Activated CD4-positive, alpha-beta memory T cell treated with anti-CD3 and anti-CD28 coated beads, Interleukin-2, amount 10 ng/mL, durations not matched to agents 7 days and 5 days (primary cell): ENCODE measurements around the gene AQR. TPM values are rescaled to one million over a fixed set of nuclear protein-coding genes. Genes with fewer than 3 reads are reported as not detected.

Experiments
- CTCF ChIA-PET: fragments of 350-600 bp; sonication (Branson Sonifier 250); formaldehyde crosslinking; loops from one replicate; lab custom pipeline; 2021; ENCODE audit warnings: antibody characterized with exemption, inconsistent platforms; lab: Charles Lee
- POLR2A ChIA-PET: fragments of 350-600 bp; sonication (Branson Sonifier 250); formaldehyde crosslinking; loops from one replicate; lab custom pipeline; 2021; ENCODE audit warnings: antibody characterized with exemption; lab: Charles Lee
- DNase-seq: peaks from one replicate; pipeline ENCODE4 v3.0.0-alpha.2; 2020
- H3K27ac Mint-ChIP-seq: one replicate; pipeline ENCODE4 v1.8.0; 2021; ENCODE audit warnings: mild to moderate bottlenecking, mixed read lengths
- H3K27me3 Mint-ChIP-seq: one replicate; pipeline ENCODE4 v1.8.0; 2021; ENCODE audit warnings: mixed read lengths
- H3K36me3 Mint-ChIP-seq: one replicate; pipeline ENCODE4 v1.8.0; 2021; ENCODE audit warnings: low read depth, mixed read lengths
- H3K4me1 Mint-ChIP-seq: one replicate; pipeline ENCODE4 v1.8.0; 2021; ENCODE audit warnings: mixed read lengths
- H3K4me3 Mint-ChIP-seq: one replicate; pipeline ENCODE4 v1.8.0; 2021; ENCODE audit warnings: mild to moderate bottlenecking, mixed read lengths
- H3K9me3 Mint-ChIP-seq: one replicate; pipeline ENCODE4 v1.8.0; 2021; ENCODE audit warnings: mixed read lengths
- total RNA-seq, 2 experiments: library from RNA; stranded (reverse); gene quantifications; one replicate each; pipeline ENCODE4 v1.2.3, GENCODE V29; 2021

The AQR gene
- total RNA-seq, 2 experiments from 2014 or later: 30.3 to 31.9 TPM

DNA sequence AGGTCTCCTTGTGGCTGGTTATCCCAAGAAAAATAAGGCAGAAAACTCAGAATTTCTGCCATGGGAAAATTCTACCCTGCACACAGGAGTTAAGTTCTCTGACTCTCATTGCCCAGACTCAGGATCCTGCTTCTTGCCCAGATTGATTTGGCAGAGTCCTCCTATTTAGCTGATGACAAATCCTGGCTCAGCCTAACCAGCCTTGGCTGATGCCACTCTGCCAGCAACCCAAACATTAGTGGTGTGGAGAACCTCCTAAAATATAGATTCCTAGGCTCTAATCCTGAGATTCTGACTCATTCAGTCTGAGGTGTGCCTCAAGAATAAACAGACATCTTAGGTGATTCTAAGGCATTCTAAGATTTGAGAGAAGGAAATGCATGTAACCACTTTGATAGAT, 113.6 kb downstream of the AQR start:
- POLR2A ChIA-PET: no interaction called here

DNA sequence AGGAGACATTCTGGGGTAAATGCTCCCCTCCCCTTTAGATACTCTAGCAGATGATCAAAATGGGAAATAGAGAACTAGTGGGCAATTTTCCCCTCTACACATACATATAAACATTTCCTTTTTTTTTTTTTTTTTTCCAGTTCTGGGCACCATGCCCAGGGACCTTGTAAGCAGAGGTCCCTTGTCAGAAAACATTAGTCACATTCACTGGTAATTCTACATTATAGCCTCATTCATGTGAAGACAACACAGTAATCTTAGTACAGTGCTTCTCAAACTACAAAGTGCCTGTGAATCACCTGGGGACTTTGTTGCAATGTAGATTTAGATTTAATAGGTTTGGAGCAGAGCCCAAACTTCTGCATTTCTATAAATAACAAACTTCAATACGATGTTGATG, 114.1 kb downstream of the AQR start:
- no peak overlapping the region for H3K27ac Mint-ChIP-seq
- H3K4me3 Mint-ChIP-seq: no peak overlapping the region
- H3K36me3 Mint-ChIP-seq: peaks cover 50% of the 10 kb centered on the region
- H3K9me3 Mint-ChIP-seq: no peaks in the 10 kb centered on the region
- no peaks in the 10 kb centered on the region for H3K27me3 Mint-ChIP-seq
- CTCF ChIA-PET: no interaction called here
- DNase-seq: no peak
- POLR2A ChIA-PET: no interaction called here
- no peaks in the 10 kb centered on the region for H3K4me1 Mint-ChIP-seq

More for the DNA sequence above, 113.6 kb downstream of the AQR start:
- H3K4me1 Mint-ChIP-seq: no peaks in the 10 kb centered on the region
- H3K4me3 Mint-ChIP-seq: no peak overlapping the region
- CTCF ChIA-PET: no interaction called here
- H3K27ac Mint-ChIP-seq: no peak overlapping the region
- no peaks in the 10 kb centered on the region for H3K27me3 Mint-ChIP-seq
- H3K36me3 Mint-ChIP-seq: peaks cover 50% of the 10 kb centered on the region
- no peak for DNase-seq
- H3K9me3 Mint-ChIP-seq: no peaks in the 10 kb centered on the region

DNA sequence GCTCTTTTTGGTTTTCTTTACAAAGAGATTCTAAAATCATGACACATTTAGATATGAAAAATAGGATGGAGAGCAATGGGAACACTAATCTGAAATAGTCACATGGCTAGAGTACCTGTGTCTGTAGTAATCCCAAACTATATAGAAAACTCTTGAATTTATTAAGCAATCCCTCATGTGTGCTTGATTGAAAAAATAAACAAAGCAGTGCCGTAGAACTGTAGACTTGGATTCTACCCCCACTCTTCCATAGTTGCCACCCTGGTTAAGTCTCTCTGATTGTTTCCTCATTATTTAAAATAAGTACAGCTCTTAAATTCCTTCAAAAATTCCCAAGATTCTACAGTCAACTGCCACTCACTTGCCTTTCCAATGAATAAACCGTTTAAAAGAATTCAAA, 115.3 kb downstream of the AQR start:
- ChIA-PET POLR2A (no interaction called here), CTCF (no interaction called here)
- Mint-ChIP-seq H3K27ac (no peak overlapping the region), H3K4me1 (no peaks in the 10 kb centered on the region), H3K4me3 (no peak overlapping the region), H3K27me3 (no peaks in the 10 kb centered on the region), H3K9me3 (no peaks in the 10 kb centered on the region), H3K36me3 (peaks cover 45% of the 10 kb centered on the region)
- DNase-seq: no peak

DNA sequence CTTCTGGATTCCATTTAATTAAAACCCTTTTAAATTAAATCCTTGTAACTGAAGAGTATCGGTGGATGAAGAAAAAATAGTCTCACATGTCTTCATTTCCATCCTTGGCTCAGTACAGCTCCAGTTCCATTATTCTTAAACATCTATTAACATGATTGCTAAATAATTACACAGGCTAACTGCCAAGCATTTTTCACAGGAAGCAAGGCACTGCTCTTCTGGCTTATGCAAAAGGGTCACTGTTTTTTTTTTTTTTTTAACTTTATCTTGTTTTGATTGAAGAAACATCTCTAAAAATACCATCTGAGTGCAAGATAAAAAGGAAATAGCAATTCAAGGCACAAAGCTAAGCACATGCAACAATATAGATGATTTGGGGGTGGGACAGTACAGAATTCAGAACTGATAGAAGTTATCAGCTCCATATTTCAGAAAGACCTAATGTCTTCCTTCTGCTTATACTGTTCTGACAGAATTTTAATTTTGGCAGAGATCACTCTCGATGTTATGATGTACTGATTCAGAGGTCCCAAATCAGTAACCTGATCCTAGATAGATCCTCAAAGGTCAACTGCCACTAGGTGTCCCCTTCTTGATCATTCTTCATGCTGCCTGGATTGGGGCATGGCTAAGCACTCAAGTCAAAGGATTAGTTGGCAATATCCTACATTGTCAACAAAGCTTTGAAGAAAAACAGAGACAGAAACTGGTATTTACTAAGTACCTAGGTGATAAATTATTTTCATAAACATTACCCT, 116.4 kb downstream of the AQR start:
- Mint-ChIP-seq H3K4me1 (no peaks in the 10 kb centered on the region), H3K27me3 (no peaks in the 10 kb centered on the region), H3K36me3 (peaks cover 35% of the 10 kb centered on the region), H3K4me3 (no peak overlapping the region), H3K27ac (no peak overlapping the region), H3K9me3 (no peaks in the 10 kb centered on the region)
- ChIA-PET CTCF (no interaction called here), POLR2A (interaction anchor here (0.6 kb wide), 1 partner anchor 700 kb away, joined by 3 read pairs; no protein-coding TSS in a partner anchor)
- DNase-seq: no peak

DNA sequence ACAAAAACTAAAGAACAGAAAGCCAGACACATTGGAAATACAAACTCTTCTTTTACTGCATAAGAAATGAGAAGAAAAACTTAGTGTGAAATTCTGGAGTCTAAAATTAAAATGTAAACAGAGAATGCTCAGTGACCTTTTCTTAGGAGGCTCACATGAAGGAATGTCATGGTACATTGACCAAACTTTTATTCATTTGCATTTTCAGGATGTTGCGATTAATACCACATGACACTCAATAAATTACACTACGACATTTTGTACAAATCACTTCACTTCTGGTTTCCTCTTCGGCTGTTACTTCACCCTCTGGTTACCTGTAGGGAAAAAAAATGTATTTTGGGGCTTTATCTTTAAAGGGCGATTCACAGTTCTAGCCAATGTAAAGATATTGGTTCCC, 117.8 kb downstream of the AQR start:
- Mint-ChIP-seq H3K4me3 (no peak overlapping the region), H3K9me3 (no peaks in the 10 kb centered on the region), H3K27ac (no peak overlapping the region), H3K36me3 (peaks cover 27% of the 10 kb centered on the region), H3K4me1 (no peaks in the 10 kb centered on the region), H3K27me3 (no peaks in the 10 kb centered on the region)
- POLR2A ChIA-PET: interaction anchor here (0.6 kb wide), 1 partner anchor 13 kb away, joined by 4 read pairs; no protein-coding TSS in a partner anchor
- no peak for DNase-seq
- CTCF ChIA-PET: no interaction called here

DNA sequence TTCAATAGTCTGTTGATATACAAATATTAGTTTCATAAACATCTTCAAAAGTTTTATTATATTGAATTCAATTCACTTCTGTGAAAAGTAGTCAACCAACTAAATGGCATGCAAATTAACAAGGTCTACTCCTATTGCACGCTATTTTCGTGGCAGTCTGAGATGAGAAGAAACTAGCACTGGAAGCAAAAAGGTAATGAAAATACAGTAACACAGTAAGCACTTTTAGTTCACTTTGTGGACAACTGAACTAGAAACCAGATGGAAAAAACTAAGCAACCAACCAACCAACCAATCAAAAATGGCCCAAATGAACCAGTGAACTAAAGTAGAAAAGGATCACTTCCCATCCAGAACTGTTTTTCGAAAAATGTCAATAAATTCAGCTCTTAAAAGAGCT, 118.5 kb downstream of the AQR start:
- CTCF ChIA-PET: no interaction called here
- peaks cover 24% of the 10 kb centered on the region for H3K36me3 Mint-ChIP-seq
- no peaks in the 10 kb centered on the region for H3K9me3 Mint-ChIP-seq
- no peak for DNase-seq
- POLR2A ChIA-PET: no interaction called here
- no peak overlapping the region for H3K27ac Mint-ChIP-seq
- no peaks in the 10 kb centered on the region for H3K27me3 Mint-ChIP-seq
- H3K4me3 Mint-ChIP-seq: no peak overlapping the region
- no peaks in the 10 kb centered on the region for H3K4me1 Mint-ChIP-seq

DNA sequence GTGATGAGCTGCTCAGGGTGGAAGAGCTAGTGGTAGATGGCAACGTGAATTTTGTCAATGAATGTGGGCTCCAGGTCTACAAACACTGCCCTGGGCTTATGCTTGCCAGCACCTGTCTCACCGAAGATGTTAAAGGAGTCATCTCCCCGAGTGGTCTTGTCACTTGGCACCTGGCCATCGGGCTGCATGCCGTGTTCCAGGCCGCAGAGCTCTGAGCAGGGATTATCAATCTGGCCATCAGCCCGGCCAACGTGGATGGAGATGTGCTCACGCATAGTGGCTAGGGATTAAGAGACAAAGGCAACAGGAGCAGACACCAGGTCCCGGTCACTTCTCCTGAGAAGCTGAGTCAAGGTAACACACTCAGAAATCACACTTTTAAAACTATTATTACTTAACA, 119.4 kb downstream of the AQR start:
- peaks cover 17% of the 10 kb centered on the region for H3K36me3 Mint-ChIP-seq
- H3K27ac Mint-ChIP-seq: no peak overlapping the region
- ChIA-PET CTCF (no interaction called here), POLR2A (no interaction called here)
- no peak for DNase-seq
- no peaks in the 10 kb centered on the region for H3K27me3 Mint-ChIP-seq
- H3K4me1 Mint-ChIP-seq: no peaks in the 10 kb centered on the region
- H3K9me3 Mint-ChIP-seq: no peaks in the 10 kb centered on the region
- H3K4me3 Mint-ChIP-seq: no peak overlapping the region

DNA sequence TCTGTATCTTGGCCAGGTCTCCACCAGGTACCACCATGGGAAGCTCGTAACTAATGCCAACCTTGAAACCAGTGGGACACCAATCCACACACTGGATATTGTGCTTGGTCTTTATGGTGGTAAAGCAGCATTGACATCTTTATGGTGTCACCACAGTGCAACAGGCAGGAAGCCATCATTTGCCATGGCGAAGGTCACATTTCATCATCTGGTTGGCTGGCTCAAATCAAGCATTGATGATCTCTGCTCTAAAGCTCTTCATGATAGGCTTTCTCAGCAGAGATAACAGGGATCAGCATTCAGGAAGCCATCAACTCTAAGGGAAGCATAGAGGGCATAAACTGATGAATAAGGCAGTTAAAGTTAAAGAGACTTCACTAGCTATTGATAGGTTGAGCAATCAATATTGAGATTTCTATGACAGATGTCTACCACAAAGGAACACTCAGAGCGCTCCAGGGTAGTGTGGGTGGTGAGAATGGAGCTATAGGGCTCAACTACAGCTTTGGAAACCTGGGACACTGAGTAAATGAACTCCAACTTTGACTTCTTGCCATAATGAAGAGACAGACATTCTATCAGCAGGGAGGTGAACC, 120.1 kb downstream of the AQR start:
- H3K4me1 Mint-ChIP-seq: no peaks in the 10 kb centered on the region
- POLR2A ChIA-PET: no interaction called here
- no peak for DNase-seq
- CTCF ChIA-PET: interaction anchor here (1.3 kb wide), 1 partner anchor 12 kb away, joined by 3 read pairs; no protein-coding TSS in a partner anchor
- H3K27me3 Mint-ChIP-seq: no peaks in the 10 kb centered on the region
- peaks cover 10% of the 10 kb centered on the region for H3K36me3 Mint-ChIP-seq
- no peak overlapping the region for H3K4me3 Mint-ChIP-seq
- H3K9me3 Mint-ChIP-seq: no peaks in the 10 kb centered on the region
- H3K27ac Mint-ChIP-seq: no peak overlapping the region

DNA sequence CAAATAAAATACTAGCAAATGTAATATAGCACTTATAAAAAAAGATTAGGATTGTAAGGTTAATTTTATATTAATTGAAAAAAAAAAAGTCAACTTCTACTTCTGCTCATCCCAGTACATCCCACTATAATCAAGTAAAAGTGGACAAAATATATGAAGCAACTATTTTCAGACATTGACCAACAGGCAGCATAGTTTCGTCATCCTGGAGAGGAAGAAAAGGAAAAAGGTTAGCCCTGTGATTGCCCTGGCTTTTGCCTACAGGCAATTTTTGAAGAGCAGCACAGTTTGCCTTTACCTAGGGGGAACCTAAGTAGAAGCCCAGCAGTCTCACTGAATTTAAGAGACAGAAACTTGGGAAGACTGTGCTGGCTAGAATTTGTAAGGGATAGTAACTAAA, 121.9 kb downstream of the AQR start:
- H3K4me1 Mint-ChIP-seq: no peaks in the 10 kb centered on the region
- H3K27me3 Mint-ChIP-seq: no peaks in the 10 kb centered on the region
- ChIA-PET CTCF (no interaction called here), POLR2A (no interaction called here)
- H3K4me3 Mint-ChIP-seq: no peak overlapping the region
- H3K27ac Mint-ChIP-seq: no peak overlapping the region
- no peak for DNase-seq
- no peaks in the 10 kb centered on the region for H3K9me3 Mint-ChIP-seq
- H3K36me3 Mint-ChIP-seq: peaks cover 7% of the 10 kb centered on the region

DNA sequence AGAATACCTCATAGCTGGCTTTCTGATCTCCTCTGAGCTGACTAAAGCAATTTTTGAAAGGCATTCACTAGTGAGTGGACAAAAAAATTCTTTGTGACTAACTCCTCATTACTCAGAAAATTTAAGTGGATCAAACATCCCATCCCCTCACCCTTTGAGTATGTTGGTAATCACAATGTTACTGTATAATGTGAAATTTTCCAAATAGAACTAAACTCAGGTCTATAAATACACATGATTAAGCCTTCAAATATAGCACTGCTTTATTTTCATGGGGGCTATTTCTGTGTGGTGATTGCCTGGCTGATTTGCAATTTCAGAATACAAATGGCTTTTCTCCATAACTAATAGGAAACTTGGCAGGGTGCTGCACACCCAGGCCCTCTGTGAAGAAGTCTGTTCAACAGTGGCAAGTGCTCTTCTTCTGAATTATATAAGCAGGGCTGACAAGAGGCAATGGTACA, 128.2 kb downstream of the AQR start:
- H3K36me3 Mint-ChIP-seq: no peaks in the 10 kb centered on the region
- H3K27ac Mint-ChIP-seq: no peak overlapping the region
- DNase-seq: no peak
- CTCF ChIA-PET: no interaction called here
- H3K27me3 Mint-ChIP-seq: no peaks in the 10 kb centered on the region
- H3K4me3 Mint-ChIP-seq: no peak overlapping the region
- H3K4me1 Mint-ChIP-seq: no peaks in the 10 kb centered on the region
- H3K9me3 Mint-ChIP-seq: no peaks in the 10 kb centered on the region
- POLR2A ChIA-PET: no interaction called here

DNA sequence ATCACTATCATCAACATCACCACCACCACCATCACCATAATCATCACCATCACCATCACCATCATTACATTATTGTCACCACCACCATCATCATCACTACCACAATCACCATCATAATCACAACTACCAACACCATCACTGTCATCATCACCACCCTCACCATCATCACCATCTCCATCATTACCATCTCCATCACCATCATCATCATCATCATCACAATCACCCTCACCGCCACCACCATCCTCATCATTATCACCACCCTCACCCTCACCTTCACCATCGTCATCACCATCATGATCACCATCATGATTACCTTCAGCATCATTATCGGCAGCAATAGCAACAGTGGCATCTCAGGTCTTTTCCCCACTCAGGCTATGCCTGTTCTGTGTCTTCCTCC, 131.3 kb downstream of the AQR start:
- ChIA-PET CTCF (no interaction called here), POLR2A (no interaction called here)
- Mint-ChIP-seq H3K27me3 (peaks cover 12% of the 10 kb centered on the region), H3K4me3 (no peak overlapping the region), H3K36me3 (no peaks in the 10 kb centered on the region), H3K4me1 (no peaks in the 10 kb centered on the region), H3K27ac (no peak overlapping the region), H3K9me3 (no peaks in the 10 kb centered on the region)
- DNase-seq: no peak

DNA sequence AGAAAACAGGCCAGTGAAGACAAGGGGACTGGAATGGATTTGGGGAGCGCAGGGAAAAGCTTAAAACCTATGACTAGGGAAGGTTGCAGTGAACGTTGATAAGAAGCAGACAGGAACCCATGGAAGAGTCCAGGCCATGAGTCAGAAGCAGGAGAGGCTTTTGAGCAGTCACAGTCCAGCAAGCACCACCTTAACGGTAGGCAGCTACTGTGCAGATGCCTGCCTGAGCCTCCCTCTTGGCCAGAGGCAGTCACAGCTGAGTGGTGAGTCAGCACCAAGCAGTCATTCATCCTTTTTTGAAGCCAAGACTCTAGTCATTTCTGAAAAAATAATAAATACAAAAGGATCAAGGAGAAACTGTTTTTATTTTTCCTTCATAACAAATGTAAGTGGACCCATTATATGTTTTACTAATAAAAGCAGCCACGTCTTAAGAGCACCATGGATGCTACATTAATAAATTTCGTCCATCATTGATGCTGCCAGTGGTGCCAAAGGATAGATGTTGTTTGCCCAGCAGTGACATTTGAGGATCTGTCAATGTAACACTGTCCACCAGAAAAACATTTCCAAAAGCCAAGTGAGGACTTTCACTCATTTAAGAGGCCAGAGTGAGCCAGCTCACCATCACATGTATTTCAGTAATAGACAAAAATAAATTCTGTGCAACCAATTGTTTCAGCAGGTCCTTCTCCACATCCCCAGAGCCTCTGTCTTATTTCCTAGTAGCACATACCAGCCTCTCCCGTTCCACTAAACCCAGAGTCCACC, 132.1 kb downstream of the AQR start:
- Mint-ChIP-seq H3K4me3 (no peak overlapping the region), H3K27ac (no peak overlapping the region), H3K27me3 (peaks cover 12% of the 10 kb centered on the region), H3K9me3 (no peaks in the 10 kb centered on the region), H3K4me1 (no peaks in the 10 kb centered on the region), H3K36me3 (no peaks in the 10 kb centered on the region)
- DNase-seq: no peak
- ChIA-PET CTCF (interaction anchor here (1.6 kb wide), 1 partner anchor 11 kb away, joined by 3 read pairs; no protein-coding TSS in a partner anchor), POLR2A (no interaction called here)

DNA sequence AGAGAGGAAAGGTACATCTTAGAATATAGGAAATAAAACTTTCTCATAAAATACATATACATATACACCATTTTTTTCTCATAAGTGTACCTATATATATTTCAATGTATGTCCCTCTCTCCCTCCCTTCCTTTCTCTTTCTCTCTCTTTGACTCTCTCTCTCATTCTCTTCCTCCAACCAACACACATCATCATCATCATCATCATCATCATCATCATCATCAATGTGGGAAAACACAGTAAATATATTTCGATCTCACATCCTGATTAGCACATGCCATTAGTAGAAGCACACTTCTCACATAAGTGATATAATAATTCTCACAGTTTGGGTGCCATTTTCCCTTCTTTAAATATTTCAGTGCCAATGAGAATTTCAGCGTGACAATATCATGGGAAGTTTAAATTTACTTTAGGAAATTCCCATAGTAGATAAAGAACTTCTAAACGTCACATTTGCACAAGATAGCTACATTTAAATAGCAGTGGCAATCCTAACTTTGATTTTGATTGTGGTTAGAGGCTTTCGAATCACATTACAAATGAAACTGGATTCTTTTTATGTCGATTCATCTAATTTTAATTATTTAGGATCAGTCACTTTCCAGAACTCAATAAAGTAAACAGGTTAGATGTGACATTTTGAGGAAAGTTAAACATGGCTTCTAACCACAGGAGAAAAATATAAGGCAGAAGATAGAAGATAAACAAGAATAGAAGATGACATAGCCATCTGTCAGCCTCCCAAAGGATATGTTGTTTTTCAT, 141.2 kb downstream of the AQR start:
- Mint-ChIP-seq H3K27me3 (peaks cover 25% of the 10 kb centered on the region), H3K4me3 (no peak overlapping the region), H3K4me1 (no peaks in the 10 kb centered on the region), H3K36me3 (no peaks in the 10 kb centered on the region), H3K27ac (no peak overlapping the region), H3K9me3 (no peaks in the 10 kb centered on the region)
- ChIA-PET POLR2A (no interaction called here), CTCF (no interaction called here)
- no peak for DNase-seq
